NB4 (cell line): Measurements from ENCODE around the gene TREM2.

Experiments used
- DNase-seq: peaks from one replicate; pipeline ENCODE4 v3.0.0; 2010; ENCODE audit warnings: low read depth
- H3K4me3 ChIP-seq: one replicate; pipeline ENCODE4 v1.5.1; 2011; ENCODE audit warnings: mild to moderate bottlenecking, low read depth, low read length, moderate library complexity
- CTCF ChIP-seq: IDR thresholded peaks from one replicate; pipeline ENCODE4 v1.5.1; 2012; ENCODE audit warnings: low read depth, low read length
- MAX ChIP-seq: IDR thresholded peaks from 2 replicates; pipeline ENCODE4 v1.6.1; 2011; ENCODE audit warnings: low read depth, low read length
- MYC ChIP-seq: IDR thresholded peaks from 2 replicates; pipeline ENCODE4 v1.6.1; 2011; ENCODE audit warnings: low read depth, low read length
- POLR2A ChIP-seq: IDR thresholded peaks from 2 replicates; pipeline ENCODE4 v1.6.1; 2011; ENCODE audit warnings: mild to moderate bottlenecking; ENCODE audit not compliant: insufficient read length; ENCODE audit errors: extremely low read depth

The TREM2 gene

DNA sequence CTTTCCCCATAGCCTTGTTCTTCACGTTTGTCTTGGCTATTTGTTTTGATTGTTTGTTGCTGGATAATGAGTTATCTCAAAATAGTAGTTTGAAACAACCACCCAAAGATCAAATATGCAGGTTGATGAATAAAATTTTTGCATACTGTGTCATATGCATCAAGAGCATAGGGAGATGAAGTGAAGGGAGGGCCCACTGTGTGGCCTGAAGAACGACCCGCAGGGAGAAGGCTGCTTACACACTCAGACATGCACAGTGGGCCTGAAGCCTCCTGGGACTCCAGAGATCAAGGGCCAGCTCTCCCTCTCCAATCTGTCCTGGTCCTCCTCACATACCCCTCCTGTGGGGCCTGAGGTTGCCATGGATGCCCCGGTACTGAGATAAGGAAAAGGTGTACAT, 16.2 kb upstream of the TREM2 start:
- no peak overlapping the region for H3K4me3 ChIP-seq
- TF ChIP-seq CTCF (no peak), POLR2A (no peak), MYC (no peak), MAX (no peak)
- DNase-seq: no peak

DNA sequence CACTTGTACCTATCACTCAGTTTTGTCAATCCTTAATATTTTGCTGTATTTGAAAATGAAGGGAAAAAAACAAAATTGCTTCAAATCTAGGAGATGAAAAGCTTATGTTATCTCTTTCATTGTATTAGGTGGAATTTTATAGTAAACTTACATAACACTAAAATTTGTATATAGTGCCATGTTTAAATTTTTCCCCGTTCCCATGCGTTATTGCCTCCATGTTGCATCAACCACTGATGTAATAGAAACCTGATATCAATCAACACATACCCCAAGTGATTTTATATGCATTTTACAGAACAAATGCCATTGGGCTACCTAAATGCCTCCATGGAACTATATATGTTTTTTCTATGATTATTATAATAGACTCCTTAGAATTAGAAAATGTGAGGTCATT, 14.8 kb upstream of the TREM2 start:
- DNase-seq: no peak
- TF ChIP-seq MYC: no peak
- no peak for TF ChIP-seq POLR2A
- no peak for TF ChIP-seq CTCF
- TF ChIP-seq MAX: no peak
- H3K4me3 ChIP-seq: no peak overlapping the region

GRCh38 chr6:41177287-41177686, 14.4 kb upstream of the TREM2 start:
- H3K4me3 ChIP-seq: no peak overlapping the region
- TF ChIP-seq CTCF (no peak), POLR2A (no peak), MAX (no peak), MYC (no peak)

DNA sequence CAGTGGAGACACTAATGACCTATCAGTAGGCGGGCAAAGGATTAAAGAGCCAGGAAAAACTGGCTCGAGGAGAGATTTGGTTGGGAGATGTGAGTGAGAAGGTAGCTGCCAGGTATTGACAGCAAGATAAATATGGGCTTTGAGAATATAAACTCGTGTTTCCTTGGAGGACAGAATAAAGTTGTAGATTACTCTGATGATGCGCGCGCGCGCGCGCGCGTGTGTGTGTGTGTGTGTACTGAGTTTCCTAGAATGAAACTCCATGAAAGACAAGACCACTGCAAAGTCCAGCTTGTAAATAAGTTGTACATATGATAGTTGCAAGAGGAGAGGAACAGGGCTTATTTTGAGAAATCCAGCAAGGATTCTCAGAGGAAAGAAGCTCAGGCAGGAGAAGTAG, 13.3 kb upstream of the TREM2 start:
- TF ChIP-seq MAX (no peak), CTCF (no peak), POLR2A (no peak), MYC (no peak)
- no peak for DNase-seq

More at GRCh38 chr6:41177287-41177686, 14.4 kb upstream of the TREM2 start:
- DNase-seq: no peak

GRCh38 chr6:41175084-41175483, 12.2 kb upstream of the TREM2 start:
- no peak for DNase-seq
- TF ChIP-seq CTCF (no peak), MYC (no peak), POLR2A (no peak), MAX (no peak)
- H3K4me3 ChIP-seq: no peak overlapping the region

More for the DNA sequence above, 13.3 kb upstream of the TREM2 start:
- no peak overlapping the region for H3K4me3 ChIP-seq

- H3K4me3 ChIP-seq: no peak overlapping the region
- TF ChIP-seq MAX (no peak), MYC (no peak), POLR2A (no peak), CTCF (no peak)
- no peak for DNase-seq
Measured at GRCh38 chr6:41174610-41175009, 11.7 kb upstream of the TREM2 start.
